ENCODE results near the gene PRAF2.
A peak's percentile ranks its signal among the peaks of the same experiment; 100 is the strongest.

PRAF2 gene

DNA sequence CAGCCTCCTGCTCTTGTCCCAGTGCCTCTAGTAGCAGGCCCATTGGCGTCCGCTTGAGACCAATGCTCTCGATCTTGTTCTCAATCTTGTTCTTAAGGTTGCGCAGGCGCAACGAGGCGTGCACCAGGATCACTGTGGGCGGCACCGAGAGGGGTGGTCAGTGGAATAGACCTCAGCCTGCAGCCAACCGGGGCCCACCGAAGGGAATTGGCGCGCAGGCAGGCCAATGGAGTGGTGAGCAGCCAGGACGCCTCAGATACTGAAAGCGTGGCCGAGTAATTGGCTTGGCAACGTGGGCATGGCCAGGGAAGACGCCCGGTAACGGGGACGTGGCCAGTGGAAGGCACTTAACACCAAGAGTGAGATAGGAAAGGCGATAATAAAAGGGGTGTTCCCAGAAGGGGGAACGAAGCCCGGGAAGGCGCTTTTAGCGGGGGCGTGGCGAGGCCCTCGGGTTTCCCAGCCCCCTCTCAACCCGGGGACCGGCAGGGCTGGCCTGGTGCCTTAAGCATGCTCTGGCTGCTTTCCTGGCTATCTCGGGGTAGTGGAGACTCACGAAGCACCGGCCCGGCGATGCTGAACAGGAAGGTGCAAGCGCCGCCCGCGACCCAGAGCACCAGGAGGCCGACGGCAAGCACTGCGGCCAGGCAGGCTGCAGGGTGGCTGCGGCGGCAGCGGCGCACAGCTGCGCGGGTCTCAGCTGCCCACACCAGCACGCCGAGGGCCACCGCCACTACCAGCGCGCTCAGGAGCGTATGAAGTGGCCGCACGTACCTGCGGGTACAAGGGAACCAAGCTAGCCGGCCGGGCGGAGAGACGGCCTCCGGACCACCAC is 1.7 kb downstream of the PRAF2 start:
- DNase-seq, result no peak

DNA sequence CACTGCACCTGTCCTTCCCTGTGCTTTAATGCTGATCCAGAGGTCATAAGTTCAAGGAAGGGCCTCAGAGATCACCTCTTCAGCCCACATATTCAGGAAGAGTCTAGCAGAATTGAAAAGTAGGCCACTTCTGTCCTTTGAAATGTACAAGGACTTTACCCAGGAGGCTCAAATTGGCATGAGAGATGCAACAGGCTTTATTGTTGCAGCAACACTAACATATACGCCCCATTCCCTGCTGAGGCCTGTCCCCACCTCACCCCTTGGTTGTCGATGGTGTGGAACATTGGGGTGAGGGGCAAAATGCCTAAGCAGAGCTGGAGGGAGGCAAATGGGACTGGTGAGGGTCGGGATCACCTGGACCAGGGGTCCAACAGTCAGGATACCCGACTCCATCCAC is 2.8 kb downstream of the PRAF2 start:
- DNase-seq, result no peak

DNA sequence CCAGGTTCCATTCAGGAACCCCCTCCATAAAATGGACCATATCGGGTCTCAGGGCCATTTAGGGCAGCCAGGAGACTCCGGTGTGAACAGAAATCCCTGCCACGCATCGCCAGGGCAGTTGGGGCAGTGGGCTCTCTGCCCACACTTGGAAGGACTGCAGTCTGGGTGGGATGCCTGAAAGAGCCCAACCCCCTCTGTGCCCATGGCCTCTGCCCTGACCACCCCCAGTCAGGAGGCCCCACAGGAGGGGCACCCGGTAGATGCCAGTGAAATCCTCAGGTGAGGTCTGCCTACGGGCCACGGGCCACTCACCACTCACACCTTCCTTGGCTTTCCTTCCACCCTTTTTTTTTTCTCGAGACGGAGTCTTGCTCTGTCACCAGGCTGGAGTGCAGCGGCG is 4.8 kb downstream of the PRAF2 start:
- DNase-seq, result no peak

DNA sequence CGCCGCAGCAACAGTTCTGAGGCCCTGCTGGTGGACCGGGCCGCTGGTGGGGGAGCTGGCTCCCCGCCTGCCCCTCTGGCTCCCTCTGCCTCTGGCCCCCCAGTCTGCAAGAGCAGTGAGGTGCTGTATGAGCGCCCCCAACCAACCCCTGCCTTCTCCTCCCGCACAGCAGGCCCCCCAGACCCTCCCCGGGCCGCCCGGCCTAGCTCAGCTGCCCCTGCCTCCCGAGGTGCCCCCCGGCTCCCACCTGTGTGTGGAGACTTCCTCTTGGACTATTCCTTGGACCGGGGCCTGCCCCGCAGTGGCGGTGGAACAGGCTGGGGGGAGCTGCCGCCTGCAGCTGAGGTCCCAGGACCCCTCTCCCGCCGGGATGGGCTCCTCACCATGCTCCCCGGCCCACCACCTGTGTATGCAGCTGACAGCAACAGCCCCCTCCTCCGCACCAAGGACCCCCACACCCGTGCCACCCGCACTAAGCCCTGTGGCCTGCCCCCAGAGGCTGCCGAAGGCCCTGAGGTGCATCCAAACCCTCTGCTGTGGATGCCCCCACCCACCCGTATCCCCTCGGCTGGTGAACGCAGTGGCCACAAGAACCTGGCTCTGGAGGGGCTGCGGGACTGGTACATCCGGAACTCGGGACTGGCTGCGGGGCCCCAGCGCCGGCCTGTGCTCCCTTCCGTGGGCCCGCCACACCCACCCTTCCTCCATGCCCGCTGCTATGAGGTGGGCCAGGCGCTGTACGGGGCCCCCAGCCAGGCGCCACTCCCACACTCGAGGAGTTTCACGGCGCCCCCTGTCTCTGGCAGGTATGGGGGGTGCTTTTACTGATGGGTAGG is 6.3 kb downstream of the PRAF2 start:
- DNase-seq, result no peak

DNA sequence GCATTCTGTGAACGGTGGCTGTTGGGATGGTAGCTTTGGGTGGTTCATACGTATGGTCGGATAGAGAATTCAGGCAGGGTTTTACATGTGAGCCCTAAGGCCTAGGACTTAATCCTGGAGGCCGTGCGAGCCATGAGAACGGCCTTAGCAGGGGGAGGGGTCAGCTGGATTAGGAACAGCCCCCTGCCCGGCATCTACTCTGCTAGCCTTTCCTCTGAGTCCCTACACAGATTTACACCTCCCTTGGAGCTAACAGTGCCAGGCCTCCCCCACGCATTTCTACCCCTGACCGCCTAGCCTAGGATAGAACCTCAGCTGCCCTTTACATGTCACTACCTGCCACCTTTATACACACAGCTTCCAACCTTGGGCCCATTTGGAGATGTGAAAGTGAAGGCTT is 7.1 kb downstream of the PRAF2 start:
- DNase-seq, result no peak

DNA sequence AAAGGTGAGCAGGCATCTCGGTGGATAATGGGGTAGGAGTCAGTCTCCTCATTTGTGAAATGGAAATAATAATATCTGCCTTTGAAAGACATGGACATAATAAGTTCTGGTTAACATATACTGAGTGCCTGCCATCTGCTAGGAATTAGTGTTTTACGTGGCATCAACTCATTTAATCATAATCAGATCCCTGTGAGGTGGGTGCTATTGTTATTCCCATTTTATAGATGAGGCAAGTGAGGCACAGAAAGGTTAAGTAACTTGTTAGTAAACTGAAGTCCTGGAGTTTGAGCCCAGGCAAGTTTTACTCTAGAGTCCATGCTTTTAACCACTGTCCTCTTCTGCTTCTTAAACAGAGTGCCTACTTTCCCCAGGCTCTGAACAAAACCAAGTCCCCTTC is 7.5 kb downstream of the PRAF2 start:
- DNase-seq, result no peak

DNA sequence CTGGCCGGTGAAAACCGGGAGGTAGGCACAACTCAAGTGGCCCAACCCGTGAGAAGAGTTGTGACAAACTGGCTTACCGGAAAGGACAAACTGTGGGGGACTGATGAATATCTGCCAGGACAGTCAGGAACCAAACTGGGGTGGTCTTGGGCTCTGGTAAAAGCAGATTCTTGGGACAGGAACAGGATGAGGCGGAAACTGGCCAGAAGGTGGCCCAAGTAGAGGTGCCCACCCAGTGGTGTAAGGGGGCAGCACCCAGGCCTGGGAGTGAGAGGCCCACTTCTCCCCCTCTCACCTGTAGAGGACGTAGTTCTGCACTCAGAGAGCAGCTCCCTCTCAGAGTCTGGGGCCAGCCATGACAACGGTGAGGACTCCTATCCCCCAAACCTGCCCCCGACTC is 9.1 kb downstream of the PRAF2 start:
- DNase-seq, result no peak

DNA sequence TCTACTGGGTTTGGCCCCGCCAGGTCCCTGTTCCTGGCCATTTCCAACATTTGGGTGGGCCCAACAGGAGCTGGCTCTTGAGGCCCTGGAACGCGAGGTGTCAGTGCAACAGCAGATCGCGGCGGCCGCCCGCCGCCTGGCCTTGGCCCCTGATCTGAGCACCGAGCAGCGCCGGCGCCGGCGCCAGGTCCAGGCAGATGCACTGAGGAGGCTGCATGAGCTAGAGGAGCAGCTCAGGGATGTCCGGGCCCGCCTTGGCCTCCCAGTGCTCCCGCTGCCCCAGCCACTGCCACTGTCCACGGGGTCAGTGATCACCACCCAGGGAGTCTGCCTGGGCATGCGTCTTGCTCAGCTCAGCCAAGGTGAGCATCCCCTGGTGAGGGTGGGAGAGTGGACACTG is 9.5 kb downstream of the PRAF2 start:
- DNase-seq, result no peak

DNA sequence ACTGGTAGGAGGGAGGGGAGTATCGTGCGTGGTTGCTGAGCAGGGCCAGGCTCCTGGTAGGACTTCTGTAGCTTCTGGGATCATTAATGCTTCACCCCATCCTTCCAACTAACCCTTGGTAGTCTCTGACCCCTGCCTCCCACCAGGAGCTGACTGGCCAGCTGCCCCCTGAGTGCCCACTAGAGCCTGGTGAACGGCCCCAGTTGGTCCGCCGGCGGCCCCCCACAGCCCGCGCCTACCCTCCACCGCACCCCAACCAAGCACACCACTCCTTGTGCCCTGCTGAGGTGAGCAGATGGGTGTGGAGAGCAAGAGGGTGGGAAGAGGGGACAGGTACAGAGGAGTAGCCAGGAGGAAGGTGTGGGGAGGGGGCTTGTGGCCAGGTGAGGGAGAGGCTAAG is 10.1 kb downstream of the PRAF2 start:
- DNase-seq, result no peak

DNA sequence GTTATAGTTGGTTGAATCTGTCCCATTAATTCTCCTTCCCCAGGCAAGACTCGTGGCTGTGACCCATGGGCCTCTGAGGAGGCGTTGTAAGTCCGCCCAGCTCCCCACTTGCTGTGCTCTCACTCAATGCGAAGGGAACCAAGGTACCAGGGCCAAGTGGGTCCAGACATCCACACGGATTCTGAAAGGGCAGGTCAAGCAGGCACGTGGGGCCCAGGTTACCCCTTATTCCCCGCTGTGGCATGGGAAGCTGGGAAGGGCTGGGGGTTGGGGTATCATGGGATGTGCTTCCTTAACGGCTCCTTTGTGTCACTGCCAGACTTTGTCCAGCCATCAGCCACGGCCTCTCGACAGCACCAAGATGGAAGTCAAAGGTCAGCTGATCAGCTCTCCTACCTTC is 11.9 kb downstream of the PRAF2 start:
- DNase-seq, result no peak

DNA sequence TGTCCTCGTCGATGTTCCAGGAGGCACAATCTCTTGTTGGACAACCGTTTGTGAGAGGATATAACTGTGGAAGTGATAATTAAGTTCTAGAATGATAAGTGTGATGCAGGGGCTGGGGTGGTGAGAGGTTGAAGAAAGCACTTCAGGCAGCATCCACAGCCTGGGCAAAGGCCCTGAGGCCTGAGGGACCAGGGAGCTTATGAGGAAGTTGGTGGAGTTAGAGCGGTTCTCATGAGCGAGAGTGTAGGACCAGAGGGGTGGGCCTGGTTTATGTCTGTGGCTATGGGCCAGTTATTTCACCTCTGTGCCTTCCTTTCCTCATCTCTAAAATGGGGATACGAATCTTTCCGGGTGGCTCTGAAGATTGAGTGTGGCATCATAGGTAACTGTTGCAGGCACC is 12.3 kb downstream of the PRAF2 start:
- no peak for DNase-seq

DNA sequence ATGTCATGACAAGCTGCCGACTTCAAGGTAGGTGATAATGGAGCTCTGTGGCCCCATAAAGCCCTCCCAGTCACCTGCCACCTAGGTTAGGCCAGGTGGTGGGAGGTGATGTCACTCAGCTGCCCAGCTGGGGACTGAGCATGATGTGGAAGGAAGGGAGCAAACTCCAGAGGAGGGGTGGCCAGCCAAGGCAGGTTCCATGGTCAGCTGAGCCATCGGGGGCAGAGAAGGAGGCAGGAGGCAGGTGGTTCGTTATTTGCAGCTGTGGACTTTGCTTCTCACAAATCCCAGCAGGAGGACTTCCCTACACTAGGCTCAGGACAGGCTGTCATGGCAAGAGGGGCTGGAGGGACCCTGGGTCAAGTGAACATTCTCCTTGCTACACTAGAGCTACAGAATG is 12.9 kb downstream of the PRAF2 start:
- DNase-seq, result no peak

DNA sequence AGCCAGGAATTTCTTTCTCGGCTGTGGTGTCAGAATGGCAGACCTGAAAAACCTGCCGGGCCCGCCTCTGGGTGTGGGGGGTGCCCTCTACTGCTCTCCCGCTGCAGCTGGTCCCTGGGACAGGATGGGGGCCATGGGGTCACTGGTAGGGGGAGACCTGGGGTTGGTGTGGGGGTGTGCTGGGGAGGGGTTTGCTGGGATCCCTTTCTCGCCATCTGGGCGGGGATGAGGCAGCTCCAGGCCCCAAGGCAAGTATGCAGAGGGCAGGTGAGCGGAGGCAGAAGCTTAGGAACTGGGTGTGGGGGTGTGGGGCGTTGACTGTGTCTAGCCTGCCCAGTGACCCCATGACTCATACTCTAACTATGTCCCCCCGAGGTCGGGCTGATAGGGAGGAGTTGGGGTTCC is 14.1 kb downstream of the PRAF2 start:
- DNase-seq, result no peak

DNA sequence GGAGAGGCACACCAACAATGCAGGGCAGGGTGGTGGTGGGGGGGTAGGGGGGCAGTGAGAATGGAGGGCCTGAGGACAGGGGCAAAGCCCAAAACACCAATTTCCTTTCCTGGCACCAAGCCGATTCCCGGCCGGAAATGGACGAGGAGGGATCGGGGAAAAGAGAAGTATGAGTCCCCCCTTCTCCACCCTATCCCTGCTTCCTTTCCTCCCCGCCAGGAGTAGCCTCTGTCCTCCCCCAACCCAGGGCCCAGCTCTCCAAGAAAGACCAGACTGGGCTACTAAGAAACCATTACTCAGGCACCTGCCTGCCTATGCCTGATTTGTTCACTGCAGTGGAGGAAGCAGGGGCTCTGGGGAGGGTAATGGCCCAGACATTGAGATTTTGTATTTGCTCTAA is 14.6 kb downstream of the PRAF2 start:
- DNase-seq, result no peak

DNA sequence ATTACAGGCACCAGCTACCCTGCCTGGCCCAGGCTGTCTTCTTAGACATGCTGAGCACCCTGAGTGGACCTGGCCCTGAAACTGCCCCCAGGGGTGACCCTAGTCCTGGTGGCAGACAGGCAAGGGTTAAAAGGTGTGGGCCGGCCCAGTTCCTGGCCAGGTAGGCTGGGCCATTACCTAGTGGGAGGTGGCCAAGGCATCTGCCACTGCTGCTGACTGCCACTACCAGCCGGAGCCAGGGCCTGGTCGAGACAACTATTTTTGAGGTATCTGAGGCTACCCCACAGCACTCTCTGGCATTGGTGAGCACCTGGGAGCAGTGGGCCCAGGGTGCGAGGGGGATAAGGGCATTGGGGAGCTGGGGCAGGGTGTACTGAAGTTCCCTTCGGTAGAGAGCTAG is 15.0 kb downstream of the PRAF2 start, which contains the start of gene CCDC120:
Gene CCDC120, plus strand, starts transcription at position 206 of the 400 bp plus-strand sequence. CDS start 3,043 bp downstream, outside the sequence.
- no peak for DNase-seq

DNA sequence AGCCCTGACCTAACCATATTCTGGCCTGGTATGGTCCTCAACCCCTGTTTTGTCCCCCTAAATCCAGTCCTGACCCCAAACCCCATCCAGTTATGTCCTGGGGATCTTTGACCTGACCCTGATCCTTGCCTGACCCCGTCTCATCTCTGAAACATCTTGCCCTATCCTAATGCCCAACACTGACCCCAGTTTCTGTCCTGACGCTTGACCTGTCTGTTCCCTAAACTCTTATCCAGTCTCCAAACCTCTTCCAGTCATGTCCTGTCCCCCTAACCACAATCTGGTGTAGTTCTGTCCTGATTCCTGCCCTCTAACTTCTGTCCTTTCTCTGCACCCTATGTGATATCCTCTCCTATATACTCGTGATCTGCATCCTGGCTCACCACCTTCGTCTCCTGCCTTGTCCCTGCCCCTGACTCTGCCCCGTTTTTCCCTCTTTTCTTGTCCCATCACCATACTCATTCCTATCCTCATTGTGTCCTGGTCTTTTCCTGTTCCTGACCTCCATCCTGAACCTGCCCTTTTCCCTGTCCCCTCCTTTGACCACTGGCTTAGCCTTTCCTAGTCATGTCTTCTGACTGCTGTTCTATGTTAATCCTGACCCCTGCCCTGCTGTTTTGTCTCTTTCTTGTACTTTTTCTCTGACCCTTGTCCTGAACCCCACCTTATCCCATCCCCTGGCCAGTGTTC is 19.6 kb downstream of the PRAF2 start:
- no peak for DNase-seq

DNA sequence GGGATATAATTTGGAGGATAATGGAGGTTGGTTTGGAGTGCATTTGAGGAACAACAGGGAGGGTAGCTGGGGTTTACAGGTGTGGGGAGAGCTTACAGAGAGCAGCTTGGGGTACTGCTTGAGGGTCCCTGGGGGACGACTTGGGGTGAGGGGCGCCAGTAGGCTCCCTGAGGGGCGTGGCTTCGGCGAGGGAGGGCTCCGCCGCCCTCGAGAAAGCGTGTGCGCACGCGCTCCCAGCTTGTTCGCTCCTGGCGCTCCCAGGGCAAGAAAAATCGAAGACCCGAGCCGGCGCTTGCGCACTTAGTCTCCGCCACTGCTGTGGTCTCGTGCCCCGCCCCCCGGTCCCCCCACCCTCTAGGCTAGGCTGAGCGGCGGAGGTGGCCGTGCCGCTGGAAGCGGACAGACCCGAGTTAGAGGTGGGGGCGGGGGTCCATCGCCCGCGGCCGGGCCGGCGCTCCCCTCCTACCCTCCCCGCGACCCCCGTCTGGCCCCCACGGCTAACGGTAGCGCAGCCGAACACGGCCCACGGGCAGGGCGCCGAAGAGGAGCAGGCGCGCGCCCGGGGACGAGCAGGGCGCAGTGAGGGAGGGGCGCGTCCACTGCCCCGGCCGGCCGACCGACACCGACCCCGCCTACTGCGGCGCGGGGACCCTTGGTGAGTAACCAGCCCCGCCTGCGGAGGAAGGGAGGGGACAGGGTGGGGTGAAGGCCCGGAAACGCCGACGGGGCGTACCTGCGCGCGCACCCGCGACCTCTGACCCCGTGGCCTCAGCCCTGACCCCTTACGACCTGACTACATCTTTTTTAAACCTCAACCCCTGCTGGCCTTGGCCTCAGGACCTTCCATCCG is 20.4 kb downstream of the PRAF2 start:
- DNase-seq, result peak; percentile 79

DNA sequence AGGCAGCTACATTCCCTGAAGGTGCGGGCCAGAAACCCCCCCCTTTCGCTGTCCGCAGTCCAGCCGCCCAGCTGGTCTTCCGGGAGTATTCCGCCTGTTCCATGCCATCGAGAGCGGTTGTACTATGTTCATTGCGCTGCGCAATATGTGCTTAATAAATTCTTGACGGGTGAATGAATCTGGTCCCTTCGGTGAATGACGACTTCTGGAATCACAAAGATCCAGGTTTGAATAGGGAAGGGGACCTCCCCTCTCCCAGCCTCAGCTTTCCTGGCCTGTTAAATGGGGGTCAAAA is 29.9 kb downstream of the PRAF2 start:
- no peak for DNase-seq

DNA sequence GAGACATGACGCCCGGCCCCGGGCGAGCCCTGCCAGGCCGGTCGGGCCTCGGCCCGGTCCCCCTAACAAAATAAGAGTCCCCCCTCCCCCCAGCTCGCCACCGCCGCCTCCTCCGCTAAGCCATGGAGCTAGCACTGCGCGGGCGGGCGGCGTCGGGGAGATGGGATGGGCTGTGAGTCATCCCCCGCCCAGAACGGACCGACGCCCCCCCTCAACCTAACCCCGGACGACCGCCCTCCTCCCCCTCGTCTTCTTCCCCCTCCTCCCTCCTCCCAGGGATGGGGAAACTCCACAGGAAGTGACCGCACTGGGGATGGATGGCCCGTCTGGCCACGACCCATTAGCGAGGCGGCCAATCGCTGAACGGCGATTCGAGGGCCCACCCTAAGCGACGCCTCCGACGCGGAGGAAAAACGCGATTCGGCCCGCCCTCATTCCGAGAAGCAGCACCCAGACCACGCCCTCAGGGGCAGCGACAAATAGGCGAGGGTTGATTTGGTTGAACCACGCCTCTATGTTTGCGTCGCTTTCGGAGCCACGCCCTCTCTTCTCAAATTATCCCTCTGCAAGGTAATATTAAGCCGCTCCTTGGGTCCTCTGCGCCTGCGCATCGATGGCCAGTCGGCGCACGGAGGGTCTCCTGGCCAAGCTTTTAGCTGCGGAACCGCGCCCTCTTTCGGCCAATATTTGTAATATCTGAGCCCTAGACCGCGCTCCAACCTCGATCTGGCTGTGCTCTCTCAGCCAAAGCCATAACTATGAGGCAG is 30.4 kb downstream of the PRAF2 start, which contains the start of gene TFE3:
Gene TFE3, minus strand, starts transcription at position 138 of the 767 bp plus-strand sequence. Its CDS starts 131 bp downstream, at position 7.
- DNase-seq, result peak; percentile 99

DNA sequence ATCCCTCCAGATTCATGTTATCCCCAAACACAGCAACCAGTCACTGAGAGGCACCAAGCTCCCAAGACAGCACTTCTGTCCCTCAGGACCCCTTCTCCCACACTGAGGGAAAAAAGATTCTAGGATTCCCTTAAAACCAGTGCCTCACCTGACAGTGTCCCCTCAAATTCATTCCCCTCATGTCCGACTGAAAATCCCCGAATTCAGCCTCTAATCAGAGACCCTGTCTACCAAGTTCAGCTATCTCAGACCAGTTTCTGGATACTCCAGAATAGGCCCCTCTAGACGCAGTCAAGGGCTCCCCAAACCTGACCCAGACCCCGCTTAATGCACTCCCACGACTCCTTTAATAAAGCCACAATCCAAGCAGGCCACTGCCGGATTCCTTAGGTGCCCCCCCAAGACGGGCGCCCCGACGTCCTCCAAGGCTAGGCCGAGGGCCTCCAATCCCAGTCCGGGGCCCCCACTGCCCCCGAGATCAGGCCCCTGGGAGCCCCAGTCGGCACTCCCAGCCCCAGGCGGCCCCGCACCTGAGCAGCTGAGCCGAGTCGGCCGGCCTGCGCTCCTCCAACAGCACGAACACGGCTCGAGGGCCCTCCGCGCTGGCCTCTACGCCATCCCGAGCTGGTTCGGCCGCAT is 31.1 kb downstream of the PRAF2 start:
- no peak for DNase-seq
